A673 (cell line): ENCODE results near the gene SPRTN. TPM values are rescaled to one million over a fixed set of nuclear protein-coding genes. Genes with fewer than 3 reads are reported as not detected.

ENCODE experiments used
- BruUV-seq: library from RNA; stranded (reverse); fragments of 400-500 nt; replicated peaks from 2 replicates; lab custom pipeline; 2021; lab: Mats Ljungman, UMichigan
- CTCF ChIA-PET: fragments of 300-600 bp; sonication (Branson Sonifier 250); formaldehyde crosslinking; loops from one replicate; lab custom pipeline; 2022; ENCODE audit warnings: antibody characterized with exemption; lab: Charles Lee
- POLR2A ChIA-PET: fragments of 300-600 bp; sonication (Branson Sonifier 250); formaldehyde crosslinking; loops from one replicate; lab custom pipeline; 2022; ENCODE audit warnings: antibody characterized with exemption; ENCODE audit not compliant: low non-redundant PET; lab: Charles Lee
- DNase-seq: peaks from one replicate; pipeline ENCODE4 v3.0.0-alpha.2; 2015; ENCODE audit warnings: low spot score
- H3K27ac ChIP-seq: fragments of 200-600 bp; sonication (generic); 2 replicates; pipeline ENCODE4 v1.5.1; 2016; ENCODE audit warnings: mixed run types, low read depth, mild to moderate bottlenecking, mixed read lengths, antibody characterized with exemption, low read length; ENCODE audit not compliant: poor library complexity, severe bottlenecking
- H3K27me3 ChIP-seq: fragments of 200-600 bp; sonication (generic); replicated peaks from 2 replicates; pipeline ENCODE4 v1.6.1; 2017; ENCODE audit warnings: mixed run types, low read depth, mild to moderate bottlenecking, mixed read lengths, antibody characterized with exemption, low read length; ENCODE audit not compliant: insufficient read depth, poor library complexity
- H3K36me3 ChIP-seq: fragments of 200-600 bp; sonication (generic); 2 replicates; pipeline ENCODE4 v1.6.1; 2016; ENCODE audit warnings: mixed run types, mild to moderate bottlenecking, mixed read lengths, antibody characterized with exemption, low read length; ENCODE audit not compliant: insufficient read depth, poor library complexity, severe bottlenecking
- H3K4me1 ChIP-seq: fragments of 200-600 bp; sonication (generic); 2 replicates; pipeline ENCODE4 v1.6.1; 2017; ENCODE audit warnings: mixed run types, mild to moderate bottlenecking, mixed read lengths, antibody characterized with exemption, low read length; ENCODE audit not compliant: insufficient read depth, poor library complexity, severe bottlenecking
- H3K4me3 ChIP-seq: fragments of 200-600 bp; sonication (generic); 2 replicates; pipeline ENCODE4 v1.5.1; 2016; ENCODE audit warnings: low read depth, mixed run types, mild to moderate bottlenecking, mixed read lengths, low read length; ENCODE audit not compliant: poor library complexity, severe bottlenecking
- H3K9me3 ChIP-seq: fragments of 200-600 bp; sonication (generic); 2 replicates; pipeline ENCODE4 v1.6.1; 2016; ENCODE audit warnings: mixed run types, low read depth, mild to moderate bottlenecking, mixed read lengths, antibody characterized with exemption, low read length; ENCODE audit not compliant: poor library complexity, severe bottlenecking
- CTCF ChIP-seq: fragments of 300-800, 200-600 bp; sonication (generic); conservative IDR thresholded peaks from 2 replicates; pipeline ENCODE4 v1.5.1; 2017; ENCODE audit warnings: low read depth, mild to moderate bottlenecking, antibody characterized with exemption, low read length, moderate library complexity, mixed read lengths
- EZH2 ChIP-seq: fragments of 200-600 bp; sonication (generic); IDR thresholded peaks from 2 replicates; pipeline ENCODE4 v1.6.1; 2017; ENCODE audit warnings: borderline replicate concordance, low read depth, mild to moderate bottlenecking, mixed read lengths, antibody characterized with exemption, low read length; ENCODE audit not compliant: poor library complexity, severe bottlenecking
- intact Hi-C: fragments of 100-400 bp; cut with micrococcal nuclease; formaldehyde crosslinking; loops from one replicate; pipeline ENCODE4 v1.10.0; 2022; ENCODE audit not compliant: unreplicated experiment
- total RNA-seq: library from RNA; stranded (reverse); gene quantifications from 2 replicates; pipeline ENCODE4 v1.2.3, GENCODE V29; 2021

SPRTN gene
- total RNA-seq, 1 experiment from 2014 or later, result 27.2 TPM

- intact Hi-C loops, result no loop called here
- Histone ChIP-seq H3K4me1 (peaks cover 16% of the 10 kb centered on the region), H3K27me3 (no peaks in the 10 kb centered on the region), H3K36me3 (no peaks in the 10 kb centered on the region), H3K9me3 (no peaks in the 10 kb centered on the region), H3K4me3 (no peak overlapping the region), H3K27ac (no peak overlapping the region)
- no TSS peak for BruUV-seq
- TF ChIP-seq CTCF (no peak), EZH2 (no peak)
- ChIA-PET POLR2A (no interaction called here), CTCF (no interaction called here)
- no peak for DNase-seq
Observed at GRCh38 chr1:231396643-231397042, 58.5 kb downstream of the SPRTN start.

DNA sequence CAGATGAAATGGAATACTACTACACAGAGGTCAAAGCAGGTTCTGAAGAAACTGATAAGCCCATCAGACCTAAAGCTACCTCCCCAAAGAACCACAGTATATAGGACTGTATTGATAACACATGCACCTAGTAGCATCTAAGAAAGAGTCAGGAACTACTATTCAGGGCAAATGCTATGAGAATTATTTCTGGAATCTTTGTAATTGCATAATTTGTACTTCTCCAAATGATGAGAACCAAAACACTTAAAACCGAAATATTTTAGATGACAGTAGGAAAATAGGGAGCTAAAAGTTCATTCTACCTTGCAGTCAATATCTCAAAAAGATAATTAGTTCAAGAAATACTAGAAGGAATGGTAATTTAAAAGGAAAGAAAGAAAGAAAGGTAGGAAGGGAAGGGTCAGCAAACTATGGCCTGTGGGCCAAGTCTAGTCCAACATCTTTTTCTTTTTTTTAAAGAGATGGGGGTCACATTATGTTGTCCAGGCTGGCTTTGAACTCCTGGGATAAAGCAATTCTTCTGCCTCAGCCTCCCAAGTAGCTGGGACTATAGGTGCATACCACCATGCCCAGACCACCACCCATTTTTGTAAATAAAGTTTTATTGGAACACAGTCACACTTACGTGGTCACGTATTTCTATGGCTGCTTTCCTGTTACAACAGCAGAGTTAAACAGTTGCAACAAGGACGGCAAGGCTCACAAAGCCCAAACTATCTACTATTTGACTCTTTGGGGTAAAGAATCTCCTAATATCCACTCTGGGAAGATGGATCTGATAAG, 60.0 kb downstream of the SPRTN start:
- Histone ChIP-seq H3K36me3 (no peaks in the 10 kb centered on the region), H3K27me3 (no peaks in the 10 kb centered on the region), H3K4me1 (peaks cover 16% of the 10 kb centered on the region), H3K27ac (no peak overlapping the region), H3K4me3 (no peak overlapping the region), H3K9me3 (no peaks in the 10 kb centered on the region)
- BruUV-seq, result no TSS peak
- TF ChIP-seq EZH2, result no peak
- no peak for TF ChIP-seq CTCF
- intact Hi-C loops, result no loop called here
- ChIA-PET CTCF (no interaction called here), POLR2A (no interaction called here)
- DNase-seq, result no peak

DNA sequence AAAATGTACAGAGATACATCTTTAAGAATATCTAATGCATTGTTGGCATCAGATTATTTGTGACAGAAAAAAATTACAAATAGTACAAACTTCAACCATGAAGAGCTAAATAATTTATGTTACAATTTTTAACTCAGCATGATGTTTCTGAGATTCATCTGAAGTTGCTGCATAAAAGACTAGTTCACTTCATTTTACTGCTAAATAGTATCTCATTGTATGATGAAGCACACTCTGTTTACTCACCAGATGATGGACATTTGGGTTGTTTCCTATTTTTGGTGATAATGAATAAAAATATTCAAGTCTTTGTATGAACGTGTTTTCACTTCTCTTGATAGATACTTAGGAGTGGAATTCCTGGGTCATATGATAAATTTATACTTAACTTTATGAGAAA, 63.4 kb downstream of the SPRTN start:
- H3K4me1 ChIP-seq, result no peaks in the 10 kb centered on the region
- no peaks in the 10 kb centered on the region for H3K9me3 ChIP-seq
- POLR2A ChIA-PET, result no interaction called here
- H3K36me3 ChIP-seq, result no peaks in the 10 kb centered on the region
- no TSS peak for BruUV-seq
- no peak overlapping the region for H3K27ac ChIP-seq
- intact Hi-C loops, result no loop called here
- no peaks in the 10 kb centered on the region for H3K27me3 ChIP-seq
- no peak overlapping the region for H3K4me3 ChIP-seq
- CTCF ChIA-PET, result no interaction called here
- TF ChIP-seq EZH2 (no peak), CTCF (no peak)
- no peak for DNase-seq
